ENCODE data around the gene SPATA6. TPM values are rescaled to one million over a fixed set of nuclear protein-coding genes. Genes with fewer than 3 reads are reported as not detected.
"Not testable (repeated sequence)": the region's sequence is repeated elsewhere in the genome, so short reads cannot be mapped to it uniquely, and the experiment has no call there.

The SPATA6 gene
- total RNA-seq, 4 donors from 2014 or later, result 7.8 to 41.8 (median 16.9) TPM

- DNase-seq (ENCODE audit: low spot score) (no peak), ATAC-seq (ENCODE audit: low FRiP score) (no peak)
- TF ChIP-seq, protein P1, sequence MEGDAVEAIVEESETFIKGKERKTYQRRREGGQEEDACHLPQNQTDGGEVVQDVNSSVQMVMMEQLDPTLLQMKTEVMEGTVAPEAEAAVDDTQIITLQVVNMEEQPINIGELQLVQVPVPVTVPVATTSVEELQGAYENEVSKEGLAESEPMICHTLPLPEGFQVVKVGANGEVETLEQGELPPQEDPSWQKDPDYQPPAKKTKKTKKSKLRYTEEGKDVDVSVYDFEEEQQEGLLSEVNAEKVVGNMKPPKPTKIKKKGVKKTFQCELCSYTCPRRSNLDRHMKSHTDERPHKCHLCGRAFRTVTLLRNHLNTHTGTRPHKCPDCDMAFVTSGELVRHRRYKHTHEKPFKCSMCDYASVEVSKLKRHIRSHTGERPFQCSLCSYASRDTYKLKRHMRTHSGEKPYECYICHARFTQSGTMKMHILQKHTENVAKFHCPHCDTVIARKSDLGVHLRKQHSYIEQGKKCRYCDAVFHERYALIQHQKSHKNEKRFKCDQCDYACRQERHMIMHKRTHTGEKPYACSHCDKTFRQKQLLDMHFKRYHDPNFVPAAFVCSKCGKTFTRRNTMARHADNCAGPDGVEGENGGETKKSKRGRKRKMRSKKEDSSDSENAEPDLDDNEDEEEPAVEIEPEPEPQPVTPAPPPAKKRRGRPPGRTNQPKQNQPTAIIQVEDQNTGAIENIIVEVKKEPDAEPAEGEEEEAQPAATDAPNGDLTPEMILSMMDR (IDR thresholded peaks at IDR 0.05), result no peak
Measured at GRCh38 chr1:48450505-48450904, 21.5 kb downstream of the SPATA6 start.

DNA sequence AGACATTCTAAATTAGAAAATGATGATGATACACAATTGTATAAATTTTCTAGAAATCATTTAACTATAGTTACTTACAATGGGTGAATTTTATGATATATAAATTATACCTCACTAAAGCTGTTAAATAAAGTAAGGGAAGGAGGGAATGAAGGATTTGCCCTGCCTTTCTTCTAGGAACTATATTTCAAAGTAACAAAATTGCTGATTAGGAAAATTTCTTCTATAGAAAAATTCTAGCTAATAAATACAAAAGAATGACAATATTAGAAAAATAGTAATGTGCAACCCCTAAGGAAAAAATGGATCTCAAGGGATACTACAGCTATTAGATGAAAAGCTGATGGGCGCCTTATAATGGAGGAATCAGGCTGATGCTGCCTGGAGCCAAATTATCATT lies 23.1 kb downstream of the SPATA6 start:
- ATAC-seq (ENCODE audit: low FRiP score), result no peak
- TF ChIP-seq, protein P1 (IDR thresholded peaks at IDR 0.05), result no peak
- no peak for DNase-seq (ENCODE audit: low spot score)

GRCh38 chr1:48444186-48444585 lies 27.8 kb downstream of the SPATA6 start:
- ATAC-seq (ENCODE audit: low FRiP score); DNase-seq (ENCODE audit: low spot score): not testable (repeated sequence)

DNA sequence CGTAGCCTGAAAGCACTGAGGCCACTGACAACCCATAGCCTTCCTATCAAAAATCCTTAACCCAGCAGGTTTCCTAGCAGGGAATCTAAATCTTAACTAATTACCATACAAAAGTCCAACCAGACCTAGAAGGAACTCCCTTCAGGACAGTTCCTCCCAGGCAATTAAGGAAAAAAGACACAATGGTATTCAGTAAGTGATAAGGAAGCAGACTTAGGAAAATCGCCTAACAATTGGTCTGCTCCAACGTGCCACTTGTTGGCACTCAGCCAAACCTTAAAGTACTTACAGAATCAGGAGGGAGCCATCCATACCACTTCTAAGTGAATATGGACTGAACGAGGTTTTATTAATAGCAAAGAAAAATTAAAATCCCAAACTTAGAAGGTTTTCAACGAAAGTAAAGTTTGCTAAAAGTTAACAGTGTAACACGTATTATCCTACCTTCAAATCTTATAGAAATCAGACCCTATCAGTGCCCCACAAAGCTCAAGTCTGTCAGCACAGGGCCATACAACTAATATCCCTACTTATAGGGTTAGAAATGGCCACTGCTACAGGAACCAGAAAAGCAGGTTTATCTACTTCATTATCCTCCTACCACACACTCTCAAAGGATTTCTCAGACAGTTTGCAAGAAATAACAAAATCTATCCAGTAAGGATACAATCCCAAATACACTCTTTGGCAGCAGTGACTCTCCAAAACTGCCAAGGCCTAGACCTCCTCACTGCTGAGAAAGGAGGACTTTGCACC lies 29.0 kb downstream of the SPATA6 start:
- TF ChIP-seq, protein P1 (IDR thresholded peaks at IDR 0.05), result no peak
- no peak for ATAC-seq (ENCODE audit: low FRiP score)
- DNase-seq (ENCODE audit: low spot score), result no peak

DNA sequence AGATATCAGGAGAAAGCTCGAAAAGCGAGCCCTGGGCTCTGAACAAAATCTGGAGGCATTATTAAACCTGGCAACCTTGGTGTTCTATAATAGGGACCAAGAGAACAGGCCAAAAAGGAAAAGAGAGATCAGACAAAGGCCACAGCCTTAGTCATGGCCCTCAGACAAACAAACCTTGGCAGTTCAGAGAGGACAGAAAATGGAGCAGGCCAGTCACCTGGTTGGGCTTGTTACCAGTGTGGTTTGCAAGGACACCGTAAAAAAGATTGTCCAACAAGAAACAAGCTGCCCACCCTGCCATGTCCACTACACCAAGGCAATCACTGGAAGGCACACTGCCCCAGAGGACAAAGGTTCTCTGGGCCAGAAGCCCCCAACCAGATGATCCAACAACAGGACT lies 31.2 kb downstream of the SPATA6 start:
- not testable (repeated sequence) for ATAC-seq (ENCODE audit: low FRiP score); DNase-seq (ENCODE audit: low spot score)

DNA sequence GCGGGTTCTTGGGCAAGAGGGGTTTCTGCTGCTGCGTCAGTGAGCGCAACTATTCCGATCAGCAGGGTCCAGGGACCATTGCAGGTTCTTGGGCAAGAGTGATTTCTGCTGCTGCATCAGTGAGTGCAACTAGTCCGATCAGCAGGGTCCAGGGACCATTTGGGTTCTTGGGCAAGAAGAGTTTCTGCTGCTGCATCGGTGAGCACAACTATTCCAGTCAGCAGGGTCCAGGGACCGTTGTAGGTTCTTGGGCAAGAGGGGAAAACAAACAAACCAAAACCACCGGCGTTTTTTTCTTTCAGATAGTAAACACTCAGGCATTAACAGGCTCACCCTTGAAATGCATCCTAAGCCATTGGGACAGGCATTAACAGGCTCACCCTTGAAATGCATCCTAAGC lies 32.6 kb downstream of the SPATA6 start:
- TF ChIP-seq, protein P1 (IDR thresholded peaks at IDR 0.05), result no peak
- ATAC-seq (ENCODE audit: low FRiP score), result no peak
- no peak for DNase-seq (ENCODE audit: low spot score)

GRCh38 chr1:48437379-48437778 lies 34.6 kb downstream of the SPATA6 start:
- ATAC-seq (ENCODE audit: low FRiP score); DNase-seq (ENCODE audit: low spot score): not testable (repeated sequence)

DNA sequence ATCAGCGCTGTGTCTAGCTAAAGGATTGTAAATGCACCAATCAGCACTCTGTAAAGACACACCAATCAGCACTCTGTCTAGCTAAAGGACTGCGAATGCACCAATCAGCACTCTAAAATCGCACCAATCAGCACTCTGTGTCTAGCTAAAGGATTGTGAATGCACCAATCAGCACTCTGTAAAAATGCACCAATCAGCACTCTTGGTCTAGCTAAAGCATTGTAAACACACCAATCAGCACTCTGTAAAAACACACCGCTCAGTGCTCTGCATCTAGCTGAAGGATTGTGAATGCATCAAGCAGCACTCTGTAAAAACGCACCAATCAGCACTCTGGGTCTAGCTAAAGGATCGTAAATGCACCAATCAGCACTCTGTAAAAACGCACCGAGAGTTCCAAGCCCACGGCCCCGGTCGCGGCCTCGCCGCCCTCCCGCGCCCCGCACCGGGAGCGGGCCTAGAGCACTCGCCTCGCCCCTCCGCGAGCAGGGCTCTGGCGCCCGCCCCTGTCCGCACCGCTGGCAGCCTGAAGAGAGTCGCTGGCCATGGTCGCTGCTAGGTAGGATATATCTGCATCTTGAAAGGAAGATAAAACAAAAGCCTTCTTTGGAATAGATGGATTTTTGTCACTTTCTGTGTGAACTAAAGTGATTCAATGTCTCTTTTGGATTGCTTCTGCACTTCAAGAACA lies 36.5 kb downstream of the SPATA6 start:
- not testable (repeated sequence) for ATAC-seq (ENCODE audit: low FRiP score); DNase-seq (ENCODE audit: low spot score)

DNA sequence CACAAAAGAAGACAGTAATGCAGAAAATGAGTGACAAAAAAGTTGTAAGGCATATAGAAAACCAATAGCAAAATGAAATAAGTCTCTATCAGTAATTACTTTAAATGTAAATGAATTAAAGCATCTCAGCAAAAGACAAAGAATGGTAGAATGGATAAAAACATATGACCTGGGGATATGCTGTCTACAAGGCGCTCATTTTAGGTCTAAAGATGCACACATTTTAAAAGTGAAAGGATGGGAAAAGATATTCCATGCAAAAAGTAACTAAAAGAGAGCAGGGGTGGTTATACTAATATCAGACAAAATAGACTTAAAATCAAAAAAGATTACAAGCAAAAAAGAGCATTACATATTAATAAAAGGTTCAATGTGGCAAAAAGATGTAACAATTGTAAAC lies 41.2 kb downstream of the SPATA6 start:
- DNase-seq (ENCODE audit: low spot score), result no peak
- ATAC-seq (ENCODE audit: low FRiP score), result no peak
- TF ChIP-seq, protein P1 (IDR thresholded peaks at IDR 0.05), result no peak
